Right lobe of liver (tissue), 6 donors: Measurements from ENCODE around the gene NDUFA6. TPM values are rescaled to one million over a fixed set of nuclear protein-coding genes. Genes with fewer than 3 reads are reported as not detected.
"Not testable (repeated sequence)": the region's sequence is repeated elsewhere in the genome, so short reads cannot be mapped to it uniquely, and the experiment has no call there.

Source experiments
- ATAC-seq, 4 donors: fragments of 200-7000 bp; cut with Tn5 transposase; one replicate each; pipeline ENCODE4 v1.9.1; 2020; ENCODE audit warnings: mild to moderate bottlenecking in 4 of 4, moderate library complexity in 4 of 4
- DNase-seq, 3 donors: peaks; one replicate each; pipeline ENCODE4 v3.0.0-alpha.2; 2020
- H3K27ac ChIP-seq, 3 donors: fragments of 200-600 bp; one replicate each; pipeline ENCODE4 v1.8.0; 2022
- H3K27me3 ChIP-seq, 2 donors: fragments of 200-600 bp; one replicate each; pipeline ENCODE4 v1.8.0; 2022
- H3K36me3 ChIP-seq, 4 donors: fragments of 200-600 bp; sonication (generic) in 1 of 4; one replicate each; pipeline versions ENCODE4 v1.5.1 to v1.8.0; 2017 to 2022; ENCODE audit warnings: control low read depth in 1 of 4
- H3K4me1 ChIP-seq, 4 donors: fragments of 200-600 bp; sonication (generic) in 1 of 4; one replicate each; pipeline versions ENCODE4 v1.5.1 to v1.8.0; 2017 to 2022; ENCODE audit warnings: control low read depth in 1 of 4
- H3K4me3 ChIP-seq, 3 donors: fragments of 200-600 bp; one replicate each; pipeline ENCODE4 v1.8.0; 2022
- H3K9me3 ChIP-seq, 4 donors: fragments of 200-600 bp; sonication (generic) in 1 of 4; one replicate each; pipeline versions ENCODE4 v1.5.1 to v1.8.0; 2017 to 2022; ENCODE audit warnings: control low read depth in 1 of 4
- CTCF ChIP-seq, 4 donors: fragments of 200-600 bp in 3 of 4; fragments of 450-650 bp in 1 of 4; IDR thresholded peaks; one replicate each; pipeline versions ENCODE4 v1.5.1 to v1.8.0; 2016 to 2022; ENCODE audit warnings: antibody characterized with exemption in 4 of 4, mild to moderate bottlenecking in 2 of 4
- POLR2A ChIP-seq: fragments of 450-650 bp; IDR thresholded peaks from one replicate; pipeline ENCODE4 v1.6.1; 2017; ENCODE audit warnings: antibody characterized with exemption, mild to moderate bottlenecking
- WGBS: methylation state at CpG from one replicate; pipeline ENCODE4 v1.1.6; 2018; ENCODE audit warnings: low coverage, low lambda C conversion rate; ENCODE audit not compliant: insufficient coverage; ENCODE audit errors: missing lambda C conversion rate; 5-methylcytosine and 5-hydroxymethylcytosine counted together
- intact Hi-C, 2 donors: fragments of 100-400 bp; cut with DNase I; formaldehyde crosslinking; loops; one replicate each; pipeline versions ENCODE4 v1.11.2 to v1.14.1; 2022
- total RNA-seq, 6 experiments: library from RNA; depleted of rRNA in 2 of 6; stranded (reverse); fragments of >200 nt in 2 of 6; fragmentation: NEBNext Ultra II Directional in 3 of 6; extraction: Animal tissue kit (Norgen Biotek cat#: 25700) in 3 of 6; gene quantifications; one replicate each; pipeline versions ENCODE4 v1.1.0 to v1.2.4, GENCODE V29; 2016 to 2023
- donor health status: DM: no; HTN: yes; CAD: no.
- donor health status: DM: no; HTN: no; CAD: no.
- donor health status: DM: no; HTN: no; CAD: no.
- donor health status: DM: no; HTN: yes; CAD: no.
- donor health status: DM: no; HTN: yes; CAD: no.

NDUFA6 gene
- total RNA-seq, 6 experiments from 2014 or later: 34.9 to 67.5 (median 51.6) TPM

- H3K9me3 ChIP-seq, intact Hi-C loops, H3K27me3 ChIP-seq: not testable (repeated sequence)
- TF ChIP-seq POLR2A: peak; percentile 10
- Histone ChIP-seq H3K4me3 (peak overlapping the region; percentile 44 to 80 (median 77)), H3K36me3 (peaks cover 0 to 19% (median 7%) of the 10 kb centered on the region in 4 donors), H3K4me1 (peaks cover 0 to 20% (median 6%) of the 10 kb centered on the region in 4 donors), H3K27ac (peak overlapping the region in 1 of 3 donors; percentile 71)
- DNase-seq (peak; percentile 80 to 87 (median 86)), ATAC-seq (peak; percentile 59 to 64 (median 62))
- WGBS: 35% methylated on average over 20 of the region's 65 CpGs
These were observed 38.5 kb upstream of the NDUFA6 start for GRCh38 chr22:42128776-42129694.

- DNase-seq, H3K27ac ChIP-seq, H3K9me3 ChIP-seq, intact Hi-C loops, H3K27me3 ChIP-seq, ATAC-seq: not testable (repeated sequence)
- H3K4me3 ChIP-seq: peak overlapping the region in 2 of 3 donors; percentile 77 to 80
- WGBS: no CpG with 5 or more reads among the region's 13 CpGs
- H3K36me3 ChIP-seq: peaks cover 0 to 19% (median 7%) of the 10 kb centered on the region in 4 donors
- peaks cover 0 to 20% (median 6%) of the 10 kb centered on the region in 4 donors for H3K4me1 ChIP-seq
These were observed 37.4 kb upstream of the NDUFA6 start for GRCh38 chr22:42128007-42128406.

GRCh38 chr22:42127606-42128005, 37.0 kb upstream of the NDUFA6 start:
- ATAC-seq (no peak), DNase-seq (no peak)
- Histone ChIP-seq H3K9me3 (no peaks in the 10 kb centered on the region), H3K4me1 (peaks cover 0 to 20% (median 6%) of the 10 kb centered on the region in 4 donors), H3K36me3 (peaks cover 0 to 19% (median 7%) of the 10 kb centered on the region in 4 donors), H3K4me3 (no peak overlapping the region), H3K27ac (no peak overlapping the region), H3K27me3 (no peaks in the 10 kb centered on the region)
- intact Hi-C loops: no loop called here
- no peak for TF ChIP-seq POLR2A
- TF ChIP-seq CTCF (IDR thresholded peaks at IDR 0.05): no peak
- WGBS: 92% methylated on average over 5 of the region's 16 CpGs

- H3K27me3 ChIP-seq, H3K9me3 ChIP-seq, DNase-seq, intact Hi-C loops, H3K4me3 ChIP-seq, ATAC-seq, H3K27ac ChIP-seq: not testable (repeated sequence)
- Histone ChIP-seq H3K4me1 (peaks cover 0 to 15% (median 0%) of the 10 kb centered on the region in 4 donors), H3K36me3 (peaks cover 0 to 19% (median 7%) of the 10 kb centered on the region in 4 donors)
- WGBS: no CpG with 5 or more reads among the region's 4 CpGs
These were observed 33.0 kb upstream of the NDUFA6 start for GRCh38 chr22:42123529-42123928.

GRCh38 chr22:42120231-42121021, 29.9 kb upstream of the NDUFA6 start:
- DNase-seq, H3K4me3 ChIP-seq, H3K27me3 ChIP-seq, H3K9me3 ChIP-seq, intact Hi-C loops, H3K36me3 ChIP-seq: not testable (repeated sequence)
- Histone ChIP-seq H3K4me1 (peaks cover 0 to 16% (median 0%) of the 10 kb centered on the region in 4 donors), H3K27ac (peak overlapping the region in 1 of 3 donors; percentile 47)
- 14% methylated on average over 9 of the region's 15 CpGs for WGBS
- peak; percentile 7 to 36 (median 16) for ATAC-seq

GRCh38 chr22:42116848-42117424, 26.4 kb upstream of the NDUFA6 start:
- ATAC-seq (peak in 2 of 4 donors; percentile 8 to 32), DNase-seq (peak in 1 of 3 donors; percentile 37)
- WGBS: 75% methylated on average over 4 of the region's 4 CpGs
- Histone ChIP-seq H3K27me3 (no peaks in the 10 kb centered on the region), H3K9me3 (no peaks in the 10 kb centered on the region), H3K4me1 (peaks cover 0 to 15% (median 0%) of the 10 kb centered on the region in 4 donors), H3K4me3 (no peak overlapping the region), H3K27ac (no peak overlapping the region), H3K36me3 (no peaks in the 10 kb centered on the region)
- intact Hi-C loops: no loop called here
- TF ChIP-seq CTCF (IDR thresholded peaks at IDR 0.05) (no peak), POLR2A (no peak)

- intact Hi-C loops: not testable (repeated sequence)
These were observed 24.9 kb upstream of the NDUFA6 start for GRCh38 chr22:42115420-42115830.

More at GRCh38 chr22:42115420-42115830, 24.9 kb upstream of the NDUFA6 start:
- not testable (repeated sequence) for ATAC-seq, H3K36me3 ChIP-seq, DNase-seq, H3K27ac ChIP-seq, H3K4me1 ChIP-seq, H3K27me3 ChIP-seq, H3K9me3 ChIP-seq, H3K4me3 ChIP-seq
- 83% methylated on average over 5 of the region's 6 CpGs for WGBS
